ENCODE measurements around the gene CCDC137.
"Not testable (repeated sequence)": the region's sequence is repeated elsewhere in the genome, so short reads cannot be mapped to it uniquely, and the experiment has no call there.

CCDC137 gene

DNA sequence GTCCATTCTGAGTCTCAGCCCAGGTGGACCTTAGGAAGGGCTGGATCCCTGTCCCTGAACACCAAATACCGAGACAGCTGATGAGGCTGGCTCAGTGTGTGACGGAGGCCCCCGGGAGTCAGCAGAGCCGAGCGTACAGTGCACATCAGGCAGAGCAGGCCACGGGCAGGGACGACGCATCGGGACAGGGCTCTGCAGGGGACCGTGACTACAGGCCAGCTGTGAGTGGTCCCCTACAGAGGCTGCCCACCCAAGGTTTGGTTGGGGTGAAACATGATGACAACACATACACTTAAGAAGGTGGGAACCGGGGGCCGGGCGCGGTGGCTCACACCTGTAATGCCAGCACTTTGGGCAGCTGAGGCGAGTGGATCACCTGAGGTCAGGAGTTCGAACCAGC is 6.4 kb downstream of the CCDC137 start:
- DNase-seq (ENCODE audit: low read depth): no peak
- no peak overlapping the region for H3K4me3 ChIP-seq (ENCODE audit: low read depth, low read length)
- TF ChIP-seq, protein P1, sequence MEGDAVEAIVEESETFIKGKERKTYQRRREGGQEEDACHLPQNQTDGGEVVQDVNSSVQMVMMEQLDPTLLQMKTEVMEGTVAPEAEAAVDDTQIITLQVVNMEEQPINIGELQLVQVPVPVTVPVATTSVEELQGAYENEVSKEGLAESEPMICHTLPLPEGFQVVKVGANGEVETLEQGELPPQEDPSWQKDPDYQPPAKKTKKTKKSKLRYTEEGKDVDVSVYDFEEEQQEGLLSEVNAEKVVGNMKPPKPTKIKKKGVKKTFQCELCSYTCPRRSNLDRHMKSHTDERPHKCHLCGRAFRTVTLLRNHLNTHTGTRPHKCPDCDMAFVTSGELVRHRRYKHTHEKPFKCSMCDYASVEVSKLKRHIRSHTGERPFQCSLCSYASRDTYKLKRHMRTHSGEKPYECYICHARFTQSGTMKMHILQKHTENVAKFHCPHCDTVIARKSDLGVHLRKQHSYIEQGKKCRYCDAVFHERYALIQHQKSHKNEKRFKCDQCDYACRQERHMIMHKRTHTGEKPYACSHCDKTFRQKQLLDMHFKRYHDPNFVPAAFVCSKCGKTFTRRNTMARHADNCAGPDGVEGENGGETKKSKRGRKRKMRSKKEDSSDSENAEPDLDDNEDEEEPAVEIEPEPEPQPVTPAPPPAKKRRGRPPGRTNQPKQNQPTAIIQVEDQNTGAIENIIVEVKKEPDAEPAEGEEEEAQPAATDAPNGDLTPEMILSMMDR (conservative IDR thresholded peaks at IDR 0.05; ENCODE audit: low read depth, low read length): no peak

DNA sequence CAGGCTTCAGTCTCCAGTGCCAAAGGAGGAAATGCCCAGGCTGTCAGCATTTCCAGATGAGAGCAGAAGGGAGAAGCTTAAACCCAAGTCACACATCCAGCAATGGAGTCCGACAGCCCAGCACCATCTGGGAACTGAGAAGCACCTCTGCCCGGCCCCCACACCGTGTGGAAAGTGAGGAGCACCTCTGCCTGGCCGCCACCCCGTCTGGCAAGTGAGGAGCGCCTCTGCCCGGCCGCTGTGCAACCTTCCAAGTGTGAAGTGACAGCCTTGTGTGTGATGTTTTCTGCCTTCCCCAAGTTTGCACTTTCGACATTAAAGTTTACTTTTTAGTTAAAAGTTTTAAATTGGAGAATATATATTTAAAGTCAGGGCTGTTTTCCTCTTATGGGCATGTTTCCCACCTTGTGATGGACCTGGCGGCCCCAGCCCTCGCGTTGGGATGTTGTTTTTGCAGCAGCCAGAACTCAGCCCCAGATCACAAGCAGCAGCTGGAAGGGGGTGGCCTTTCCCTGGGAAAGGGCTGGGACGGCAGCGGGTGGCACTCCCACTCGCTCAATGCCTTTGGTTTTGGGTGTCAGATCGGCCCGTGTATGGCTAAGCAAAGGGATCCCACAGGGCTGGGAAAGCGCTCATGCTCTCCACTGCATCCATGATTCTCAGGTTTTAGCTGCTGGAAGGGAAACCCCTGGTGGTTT is 7.2 kb downstream of the CCDC137 start:
- TF ChIP-seq, protein P1 (conservative IDR thresholded peaks at IDR 0.05; ENCODE audit: low read depth, low read length): no peak
- no peak overlapping the region for H3K4me3 ChIP-seq (ENCODE audit: low read depth, low read length)
- no peak for DNase-seq (ENCODE audit: low read depth)

DNA sequence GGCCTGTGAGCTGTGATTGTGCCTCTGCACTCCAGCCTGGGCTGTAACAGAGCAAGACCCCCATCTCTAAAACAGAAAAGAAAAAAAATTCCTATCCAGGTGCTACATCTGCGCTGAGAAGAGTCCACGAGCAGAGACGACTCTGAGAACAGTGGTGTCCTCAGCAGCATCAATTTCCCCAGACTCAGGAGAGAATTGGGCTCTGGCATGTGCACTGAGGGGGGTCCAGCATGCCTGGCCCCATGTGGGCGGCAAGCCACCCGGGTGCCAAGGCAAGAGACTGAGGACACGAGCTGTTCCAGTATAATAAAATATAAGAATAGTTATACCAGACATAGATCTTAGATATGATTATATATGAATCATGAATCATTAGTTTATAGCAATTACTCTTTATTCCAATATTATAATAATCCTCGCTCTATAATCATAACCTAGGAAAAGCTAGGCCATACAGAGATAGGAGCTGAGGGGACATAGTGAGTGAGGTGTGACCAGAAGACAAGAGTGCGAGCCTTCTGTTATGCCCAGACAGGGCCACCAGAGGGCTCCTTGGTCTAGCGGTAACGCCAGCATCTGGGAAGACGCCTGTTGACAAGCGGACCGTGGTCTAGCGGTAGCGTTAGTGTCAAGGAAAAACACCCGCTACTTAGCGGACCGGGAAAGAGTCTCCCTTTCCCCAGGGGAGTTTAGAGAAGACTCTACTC is 9.1 kb downstream of the CCDC137 start:
- DNase-seq (ENCODE audit: low read depth): peak; percentile 57
- TF ChIP-seq, protein P1 (conservative IDR thresholded peaks at IDR 0.05; ENCODE audit: low read depth, low read length): peak; percentile 54
- H3K4me3 ChIP-seq (ENCODE audit: low read depth, low read length): not testable (repeated sequence)

DNA sequence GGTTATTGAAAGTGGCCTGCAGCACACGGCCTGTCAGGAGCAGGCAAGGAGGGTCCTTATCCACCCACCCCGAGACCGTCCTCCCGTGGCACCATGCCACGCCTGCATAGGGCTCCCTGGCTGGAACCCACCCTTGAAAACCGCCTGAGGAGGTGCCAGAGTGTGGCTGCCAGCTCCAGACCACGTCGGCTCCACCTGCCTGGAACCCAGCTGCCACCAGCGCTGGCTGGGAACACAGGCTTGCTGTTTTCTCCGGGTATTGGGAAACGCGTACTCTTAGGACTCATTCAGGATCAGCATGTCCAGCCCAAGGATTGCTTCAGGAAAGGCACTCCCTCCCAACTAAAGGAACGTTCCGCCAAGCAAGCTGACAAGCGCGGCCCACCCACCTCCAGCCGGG is 10.4 kb downstream of the CCDC137 start:
- TF ChIP-seq, protein P1 (conservative IDR thresholded peaks at IDR 0.05; ENCODE audit: low read depth, low read length): no peak
- no peak for DNase-seq (ENCODE audit: low read depth)
- no peak overlapping the region for H3K4me3 ChIP-seq (ENCODE audit: low read depth, low read length)

DNA sequence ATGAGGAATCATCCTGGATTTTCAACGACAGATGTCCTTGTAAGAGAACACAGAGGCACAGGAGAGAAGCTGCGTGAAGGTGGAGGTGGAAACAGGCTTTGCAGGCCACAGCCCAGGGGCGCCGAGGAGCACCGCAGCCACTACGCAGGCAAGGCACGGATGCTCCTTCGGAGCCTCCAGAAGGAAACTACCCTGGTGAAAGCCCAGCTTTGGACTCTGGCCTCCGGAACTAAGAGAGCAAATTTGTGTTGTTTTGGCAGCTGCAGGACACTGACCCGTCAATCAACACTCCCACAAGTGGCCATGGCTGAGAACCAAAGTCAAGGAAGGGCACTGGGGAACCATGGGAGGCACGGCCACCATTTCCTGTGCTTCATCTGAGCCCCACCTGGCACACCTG is 13.6 kb downstream of the CCDC137 start:
- no peak for DNase-seq (ENCODE audit: low read depth)
- no peak overlapping the region for H3K4me3 ChIP-seq (ENCODE audit: low read depth, low read length)
- TF ChIP-seq, protein P1 (conservative IDR thresholded peaks at IDR 0.05; ENCODE audit: low read depth, low read length): no peak

DNA sequence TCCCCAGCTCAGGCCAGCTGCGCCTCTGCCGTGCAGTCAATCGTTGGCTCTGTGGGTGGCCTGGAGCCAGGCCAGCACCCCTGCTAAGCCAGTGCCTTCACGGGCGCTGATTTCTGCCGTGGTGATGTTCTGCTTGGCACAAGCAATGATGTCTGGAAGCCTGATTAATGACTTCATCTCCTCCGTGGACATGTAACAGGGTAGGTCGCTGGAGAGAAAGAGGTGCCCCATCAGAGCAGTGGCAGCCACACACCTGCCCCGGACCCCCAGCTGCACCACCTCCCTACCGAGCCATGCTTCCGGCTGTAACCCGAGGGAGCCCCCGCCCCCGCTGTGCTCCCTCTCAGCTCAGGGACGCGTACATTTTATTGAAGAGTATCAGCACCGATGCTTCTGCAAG is 15.1 kb downstream of the CCDC137 start:
- no peak overlapping the region for H3K4me3 ChIP-seq (ENCODE audit: low read depth, low read length)
- TF ChIP-seq, protein P1 (conservative IDR thresholded peaks at IDR 0.05; ENCODE audit: low read depth, low read length): no peak
- peak; percentile 65 for DNase-seq (ENCODE audit: low read depth)

Data from choroid plexus epithelial cell (primary cell).